Chondrocyte (in vitro differentiated cells): ENCODE measurements around the gene ZNF804A. TPM values are rescaled to one million over a fixed set of nuclear protein-coding genes. Genes with fewer than 3 reads are reported as not detected.

Source experiments
- DNase-seq: peaks from one replicate; pipeline ENCODE4 v3.0.0; 2021; ENCODE audit warnings: mixed read lengths, low spot score
- H3K27ac Mint-ChIP-seq: one replicate; pipeline ENCODE4 v1.8.0; 2021; ENCODE audit warnings: mild to moderate bottlenecking, moderate library complexity, mixed read lengths; ENCODE audit not compliant: unreplicated experiment
- H3K27me3 Mint-ChIP-seq: 2 replicates; pipeline ENCODE4 v1.8.0; 2021; ENCODE audit warnings: low read depth, mixed read lengths
- H3K36me3 Mint-ChIP-seq: 2 replicates; pipeline ENCODE4 v1.8.0; 2021; ENCODE audit warnings: low read depth, mixed read lengths
- H3K4me1 Mint-ChIP-seq: 2 replicates; pipeline ENCODE4 v1.8.0; 2021; ENCODE audit warnings: low read depth, mild to moderate bottlenecking, mixed read lengths
- H3K4me3 Mint-ChIP-seq: one replicate; pipeline ENCODE4 v1.8.0; 2021; ENCODE audit warnings: mild to moderate bottlenecking, moderate library complexity, mixed read lengths; ENCODE audit not compliant: unreplicated experiment
- H3K9me3 Mint-ChIP-seq: 2 replicates; pipeline ENCODE4 v1.8.0; 2021; ENCODE audit warnings: low read depth, mixed read lengths
- CTCF ChIP-seq: fragments of 200-600 bp; sonication (generic); IDR thresholded peaks from 2 replicates; pipeline ENCODE4 v1.5.0; 2021; ENCODE audit warnings: antibody characterized with exemption, mild to moderate bottlenecking, moderate library complexity
- total RNA-seq: library from RNA; stranded (reverse); gene quantifications from 3 replicates; pipeline ENCODE4 v1.2.1, GENCODE V29; 2021

ZNF804A gene
- total RNA-seq, 1 donor from 2014 or later = not detected

- no peak for DNase-seq
- Mint-ChIP-seq H3K27me3 (peaks cover 1% of the 10 kb centered on the region), H3K9me3 (no peaks in the 10 kb centered on the region)
These were observed 340.1 kb downstream of the ZNF804A start for GRCh38 chr2:184938221-184938985.

GRCh38 chr2:184945326-184945725 lies 347.0 kb downstream of the ZNF804A start:
- no peak overlapping the region for H3K27ac Mint-ChIP-seq
- no peaks in the 10 kb centered on the region for H3K4me1 Mint-ChIP-seq
- no peak for TF ChIP-seq CTCF
- no peaks in the 10 kb centered on the region for H3K36me3 Mint-ChIP-seq
- no peaks in the 10 kb centered on the region for H3K9me3 Mint-ChIP-seq
- H3K27me3 Mint-ChIP-seq = no peaks in the 10 kb centered on the region
- DNase-seq = no peak
- H3K4me3 Mint-ChIP-seq = no peak overlapping the region

More at GRCh38 chr2:184938221-184938985, 340.1 kb downstream of the ZNF804A start:
- no peaks in the 10 kb centered on the region for H3K36me3 Mint-ChIP-seq
- no peak overlapping the region for H3K27ac Mint-ChIP-seq
- no peak for TF ChIP-seq CTCF
- H3K4me3 Mint-ChIP-seq = no peak overlapping the region
- H3K4me1 Mint-ChIP-seq = no peaks in the 10 kb centered on the region

GRCh38 chr2:184945824-184946223 lies 347.5 kb downstream of the ZNF804A start:
- Mint-ChIP-seq H3K36me3 (no peaks in the 10 kb centered on the region), H3K9me3 (no peaks in the 10 kb centered on the region), H3K27me3 (no peaks in the 10 kb centered on the region), H3K27ac (no peak overlapping the region), H3K4me1 (no peaks in the 10 kb centered on the region), H3K4me3 (no peak overlapping the region)
- no peak for TF ChIP-seq CTCF
- no peak for DNase-seq

GRCh38 chr2:184956856-184957255 lies 358.5 kb downstream of the ZNF804A start:
- Mint-ChIP-seq H3K27me3 (no peaks in the 10 kb centered on the region), H3K4me3 (no peak overlapping the region), H3K4me1 (no peaks in the 10 kb centered on the region), H3K27ac (no peak overlapping the region), H3K9me3 (peaks cover 6% of the 10 kb centered on the region), H3K36me3 (no peaks in the 10 kb centered on the region)
- no peak for TF ChIP-seq CTCF
- DNase-seq = no peak

- Mint-ChIP-seq H3K27me3 (no peaks in the 10 kb centered on the region), H3K36me3 (no peaks in the 10 kb centered on the region), H3K27ac (no peak overlapping the region), H3K4me1 (no peaks in the 10 kb centered on the region), H3K4me3 (no peak overlapping the region), H3K9me3 (peaks cover 9% of the 10 kb centered on the region)
- TF ChIP-seq CTCF = no peak
- DNase-seq = no peak
These were observed 373.3 kb downstream of the ZNF804A start for GRCh38 chr2:184971546-184972068.
